Measurements from ENCODE around the gene URB2. TPM values are rescaled to one million over a fixed set of nuclear protein-coding genes. Genes with fewer than 3 reads are reported as not detected.

Gene URB2
- total RNA-seq, 1 donor from 2014 or later = 16.5 TPM

GRCh38 chr1:229582011-229582694 lies 43.9 kb upstream of the URB2 start:
- Mint-ChIP-seq H3K36me3 (no peaks in the 10 kb centered on the region), H3K9me3 (no peaks in the 10 kb centered on the region), H3K27ac (no peak overlapping the region), H3K4me3 (no peak overlapping the region), H3K4me1 (ENCODE audit: unreplicated experiment) (peaks cover 9% of the 10 kb centered on the region), H3K27me3 (no peaks in the 10 kb centered on the region)
- DNase-seq (ENCODE audit: extremely low spot score, unreplicated experiment) = no peak
- TF ChIP-seq CTCF (conservative IDR thresholded peaks at IDR 0.05) = no peak

- H3K4me3 Mint-ChIP-seq = no peak overlapping the region
- H3K9me3 Mint-ChIP-seq = no peaks in the 10 kb centered on the region
- no peaks in the 10 kb centered on the region for H3K36me3 Mint-ChIP-seq
- no peak for DNase-seq (ENCODE audit: extremely low spot score, unreplicated experiment)
- peaks cover 9% of the 10 kb centered on the region for H3K4me1 Mint-ChIP-seq (ENCODE audit: unreplicated experiment)
- H3K27ac Mint-ChIP-seq = no peak overlapping the region
- no peaks in the 10 kb centered on the region for H3K27me3 Mint-ChIP-seq
- TF ChIP-seq CTCF (conservative IDR thresholded peaks at IDR 0.05) = no peak
Observed at GRCh38 chr1:229582715-229583114, 43.3 kb upstream of the URB2 start.

- no peak for TF ChIP-seq CTCF (conservative IDR thresholded peaks at IDR 0.05)
- no peaks in the 10 kb centered on the region for H3K9me3 Mint-ChIP-seq
- H3K4me3 Mint-ChIP-seq = no peak overlapping the region
- no peaks in the 10 kb centered on the region for H3K27me3 Mint-ChIP-seq
- H3K36me3 Mint-ChIP-seq = no peaks in the 10 kb centered on the region
- no peak for DNase-seq (ENCODE audit: extremely low spot score, unreplicated experiment)
- H3K4me1 Mint-ChIP-seq (ENCODE audit: unreplicated experiment) = no peaks in the 10 kb centered on the region
- no peak overlapping the region for H3K27ac Mint-ChIP-seq
Observed at GRCh38 chr1:229585338-229585737, 40.7 kb upstream of the URB2 start.

GRCh38 chr1:229590119-229590518 lies 35.9 kb upstream of the URB2 start:
- Mint-ChIP-seq H3K27me3 (no peaks in the 10 kb centered on the region), H3K27ac (no peak overlapping the region), H3K9me3 (no peaks in the 10 kb centered on the region), H3K36me3 (peaks cover 4% of the 10 kb centered on the region), H3K4me1 (ENCODE audit: unreplicated experiment) (no peaks in the 10 kb centered on the region), H3K4me3 (no peak overlapping the region)
- TF ChIP-seq CTCF (conservative IDR thresholded peaks at IDR 0.05) = no peak
- no peak for DNase-seq (ENCODE audit: extremely low spot score, unreplicated experiment)

- H3K36me3 Mint-ChIP-seq = peaks cover 12% of the 10 kb centered on the region
- no peak for DNase-seq (ENCODE audit: extremely low spot score, unreplicated experiment)
- TF ChIP-seq CTCF (conservative IDR thresholded peaks at IDR 0.05) = no peak
- H3K27ac Mint-ChIP-seq = no peak overlapping the region
- no peak overlapping the region for H3K4me3 Mint-ChIP-seq
- no peaks in the 10 kb centered on the region for H3K4me1 Mint-ChIP-seq (ENCODE audit: unreplicated experiment)
- no peaks in the 10 kb centered on the region for H3K9me3 Mint-ChIP-seq
- no peaks in the 10 kb centered on the region for H3K27me3 Mint-ChIP-seq
Observed at GRCh38 chr1:229593800-229594199, 32.2 kb upstream of the URB2 start.
